SK-N-SH treated with all-trans-retinoic acid at 6 μM for 48 hours (cell line): ENCODE results near the gene SEMA3F.

Experiments
- ATAC-seq: fragments of 200-7000 bp; cut with Tn5 transposase; 3 replicates; pipeline ENCODE4 v1.9.1; 2020; ENCODE audit warnings: mild to moderate bottlenecking, moderate library complexity
- ARNTL ChIP-seq: fragments of 450-650 bp; formaldehyde crosslinking; IDR thresholded peaks from 2 replicates; pipeline ENCODE4 v1.5.0; 2020; ENCODE audit warnings: low read depth, mild to moderate bottlenecking, moderate library complexity, borderline replicate concordance
- BACH2 ChIP-seq: fragments of 250-450 bp; sonication (Bioruptor Pico); IDR thresholded peaks from 2 replicates; pipeline ENCODE4 v1.9.0; 2021; ENCODE audit warnings: mild to moderate bottlenecking, borderline replicate concordance
- CREB5 ChIP-seq: fragments of 250-450 bp; sonication (Bioruptor Pico); IDR thresholded peaks from 2 replicates; pipeline ENCODE4 v1.5.1; 2020; ENCODE audit warnings: low read depth, mild to moderate bottlenecking, moderate library complexity
- CSDC2 ChIP-seq: fragments of 250-450 bp; sonication (Bioruptor Pico); IDR thresholded peaks from 2 replicates; pipeline ENCODE4 v1.5.0; 2020; ENCODE audit warnings: mild to moderate bottlenecking, moderate library complexity
- CSRNP3 ChIP-seq: fragments of 250-450 bp; sonication (Bioruptor Pico); IDR thresholded peaks from 2 replicates; pipeline ENCODE4 v1.5.1; 2021; ENCODE audit warnings: mild to moderate bottlenecking, moderate library complexity
- ESRRG ChIP-seq: fragments of 250-450 bp; sonication (Bioruptor Pico); IDR thresholded peaks from 2 replicates; pipeline ENCODE4 v1.6.1; 2021; ENCODE audit warnings: mild to moderate bottlenecking
- GLIS3 ChIP-seq: fragments of 250-450 bp; sonication (Bioruptor Pico); IDR thresholded peaks from 2 replicates; pipeline ENCODE4 v1.5.0; 2020; ENCODE audit warnings: mild to moderate bottlenecking, moderate library complexity
- ISL1 ChIP-seq: fragments of 250-450 bp; sonication (Bioruptor Pico); IDR thresholded peaks from 2 replicates; pipeline ENCODE4 v2.1.2; 2022; ENCODE audit warnings: mild to moderate bottlenecking, moderate library complexity
- OSR1 ChIP-seq: fragments of 250-450 bp; sonication (Bioruptor Pico); IDR thresholded peaks from 2 replicates; pipeline ENCODE4 v1.8.0; 2022; ENCODE audit warnings: moderate library complexity, mild to moderate bottlenecking, inconsistent platforms
- PATZ1 ChIP-seq: fragments of 250-450 bp; sonication (Bioruptor Pico); IDR thresholded peaks from 2 replicates; pipeline ENCODE4 v1.8.0; 2020; ENCODE audit warnings: mild to moderate bottlenecking, moderate library complexity, borderline replicate concordance
- POU6F1 ChIP-seq: fragments of 250-450 bp; sonication (Bioruptor Pico); IDR thresholded peaks from 2 replicates; pipeline ENCODE4 v1.8.0; 2021; ENCODE audit warnings: low read depth, mild to moderate bottlenecking, moderate library complexity, borderline replicate concordance
- PPARA ChIP-seq: fragments of 250-450 bp; sonication (Bioruptor Pico); IDR thresholded peaks from 2 replicates; pipeline ENCODE4 v1.5.0; 2020; ENCODE audit warnings: mild to moderate bottlenecking, borderline replicate concordance
- RARB ChIP-seq: fragments of 250-450 bp; sonication (Bioruptor Pico); IDR thresholded peaks from 2 replicates; pipeline ENCODE4 v1.8.0; 2021; ENCODE audit warnings: mild to moderate bottlenecking, moderate library complexity
- SNAI2 ChIP-seq: fragments of 250-450 bp; sonication (Bioruptor Pico); IDR thresholded peaks from 2 replicates; pipeline ENCODE4 v1.5.0; 2020; ENCODE audit warnings: mild to moderate bottlenecking, moderate library complexity
- TCF4 ChIP-seq: fragments of 250-450 bp; sonication (Bioruptor Pico); IDR thresholded peaks from 2 replicates; pipeline ENCODE4 v1.8.0; 2021; ENCODE audit warnings: mild to moderate bottlenecking, moderate library complexity, borderline replicate concordance
- TOX ChIP-seq: fragments of 250-450 bp; sonication (Bioruptor Pico); IDR thresholded peaks from 2 replicates; pipeline ENCODE4 v1.8.0; 2021; ENCODE audit warnings: mild to moderate bottlenecking, moderate library complexity, borderline replicate concordance
- TSHZ2 ChIP-seq: fragments of 250-450 bp; sonication (Bioruptor Pico); IDR thresholded peaks from 2 replicates; pipeline ENCODE4 v1.5.0; 2020; ENCODE audit warnings: mild to moderate bottlenecking, moderate library complexity
- ZC3H10 ChIP-seq: fragments of 250-450 bp; sonication (Bioruptor Pico); IDR thresholded peaks from 2 replicates; pipeline ENCODE4 v1.5.1; 2021; ENCODE audit warnings: mild to moderate bottlenecking, moderate library complexity
- ZFP3 ChIP-seq: fragments of 250-450 bp; sonication (Bioruptor Pico); IDR thresholded peaks from 2 replicates; pipeline ENCODE4 v1.5.0; 2020; ENCODE audit warnings: mild to moderate bottlenecking, moderate library complexity
- ZFP30 ChIP-seq: fragments of 450-650 bp; formaldehyde crosslinking; IDR thresholded peaks from 2 replicates; pipeline ENCODE4 v1.5.0; 2022; ENCODE audit warnings: mild to moderate bottlenecking, moderate library complexity
- ZNF565 ChIP-seq: fragments of 450-650 bp; formaldehyde crosslinking; conservative IDR thresholded peaks from 2 replicates; pipeline ENCODE4 v1.5.0; 2020; ENCODE audit warnings: low read depth, mild to moderate bottlenecking, moderate library complexity
- ZNF70 ChIP-seq: fragments of 450-650 bp; formaldehyde crosslinking; IDR thresholded peaks from 2 replicates; pipeline ENCODE4 v1.5.0; 2020; ENCODE audit warnings: mild to moderate bottlenecking, moderate library complexity
- ZNF8 ChIP-seq: fragments of 450-650 bp; formaldehyde crosslinking; IDR thresholded peaks from 2 replicates; pipeline ENCODE4 v1.5.0; 2020; ENCODE audit warnings: mild to moderate bottlenecking, moderate library complexity

SEMA3F gene

GRCh38 chr3:50167841-50168209 lies 12.7 kb downstream of the SEMA3F start:
- ATAC-seq = no peak
- no peak for TF ChIP-seq ZNF8 (CRISPR knock-in tag)
- TF ChIP-seq TOX (CRISPR knock-in tag) = no peak
- no peak for TF ChIP-seq ISL1 (CRISPR knock-in tag)
- no peak for TF ChIP-seq BACH2 (CRISPR knock-in tag)
- no peak for TF ChIP-seq RARB (CRISPR knock-in tag)
- no peak for TF ChIP-seq PATZ1 (CRISPR knock-in tag)
- TF ChIP-seq TSHZ2 = no peak
- TF ChIP-seq OSR1 = no peak
- no peak for TF ChIP-seq ARNTL (CRISPR knock-in tag)
- TF ChIP-seq ZC3H10 (CRISPR knock-in tag) = no peak
- TF ChIP-seq ZNF565 = no peak
- TF ChIP-seq SNAI2 = no peak
- no peak for TF ChIP-seq TCF4 (CRISPR knock-in tag)
- TF ChIP-seq POU6F1 (CRISPR knock-in tag) = no peak
- no peak for TF ChIP-seq CSRNP3 (CRISPR knock-in tag)
- TF ChIP-seq ZFP3 (CRISPR knock-in tag) = no peak
- TF ChIP-seq ZFP30 (CRISPR knock-in tag) = no peak
- no peak for TF ChIP-seq ZNF70 (CRISPR knock-in tag)

GRCh38 chr3:50168388-50168787 lies 13.3 kb downstream of the SEMA3F start:
- ATAC-seq = no peak
- no peak for TF ChIP-seq GLIS3 (CRISPR knock-in tag)

- ATAC-seq = no peak
- TF ChIP-seq TOX (CRISPR knock-in tag) (no peak), RARB (CRISPR knock-in tag) (no peak), TSHZ2 (no peak), TCF4 (CRISPR knock-in tag) (no peak), ISL1 (CRISPR knock-in tag) (no peak), GLIS3 (CRISPR knock-in tag) (no peak), OSR1 (no peak), CSDC2 (CRISPR knock-in tag) (no peak), BACH2 (CRISPR knock-in tag) (no peak), CSRNP3 (CRISPR knock-in tag) (no peak), SNAI2 (no peak), ZNF70 (CRISPR knock-in tag) (no peak), ESRRG (no peak), PPARA (no peak), CREB5 (no peak), ZNF8 (CRISPR knock-in tag) (no peak), ZFP30 (CRISPR knock-in tag) (no peak), ARNTL (CRISPR knock-in tag) (no peak), ZC3H10 (CRISPR knock-in tag) (no peak)
Measured at GRCh38 chr3:50168791-50169190, 13.7 kb downstream of the SEMA3F start.
